PC-9 (cell line): Measurements from ENCODE around the gene SECTM1. TPM values are rescaled to one million over a fixed set of nuclear protein-coding genes. Genes with fewer than 3 reads are reported as not detected.

ENCODE experiments used
- BruUV-seq: library from RNA; stranded (reverse); fragments of 400-500 nt; replicated peaks from 2 replicates; lab custom pipeline; 2021; lab: Mats Ljungman, UMichigan
- CTCF ChIA-PET: fragments of 300-600 bp; sonication (Branson Sonifier 250); formaldehyde crosslinking; loops from one replicate; lab custom pipeline; 2022; ENCODE audit warnings: antibody characterized with exemption; lab: Charles Lee
- POLR2A ChIA-PET: fragments of 300-600 bp; sonication (Branson Sonifier 250); formaldehyde crosslinking; loops from one replicate; lab custom pipeline; 2022; ENCODE audit warnings: antibody characterized with exemption; ENCODE audit not compliant: unreplicated experiment; lab: Charles Lee
- DNase-seq, 2 experiments: peaks; one replicate each; pipeline versions ENCODE4 v3.0.0 to v3.0.0-alpha.2; 2015 to 2022; ENCODE audit warnings: mixed read lengths in 1 of 2
- H2AFZ ChIP-seq: fragments of 200-600 bp; sonication (generic); 2 replicates; pipeline ENCODE4 v1.8.1; 2017; ENCODE audit warnings: antibody characterized with exemption
- H3F3A ChIP-seq: fragments of 200-600 bp; sonication (generic); 2 replicates; pipeline ENCODE4 v1.8.1; 2017; ENCODE audit warnings: antibody characterized with exemption, mild to moderate bottlenecking, low read depth; ENCODE audit not compliant: insufficient read depth
- H3K27ac ChIP-seq: fragments of 200-600 bp; sonication (generic); 2 replicates; pipeline ENCODE4 v1.6.1; 2016; ENCODE audit warnings: mixed run types
- H3K27me3 ChIP-seq: fragments of 200-600 bp; sonication (generic); 2 replicates; pipeline ENCODE4 v1.6.1; 2016; ENCODE audit warnings: low read depth, mixed run types; ENCODE audit not compliant: insufficient read depth
- H3K36me3 ChIP-seq: fragments of 200-600 bp; sonication (generic); 2 replicates; pipeline ENCODE4 v1.6.1; 2016; ENCODE audit warnings: low read depth, mixed run types
- H3K4me1 ChIP-seq: fragments of 200-600 bp; sonication (generic); replicated peaks from 2 replicates; pipeline ENCODE4 v1.6.1; 2016; ENCODE audit warnings: mixed run types; ENCODE audit not compliant: insufficient read depth
- H3K4me2 ChIP-seq: fragments of 200-600 bp; sonication (generic); 2 replicates; pipeline ENCODE4 v1.6.1; 2017; ENCODE audit warnings: mixed run types
- H3K4me3 ChIP-seq: fragments of 200-600 bp; sonication (generic); 2 replicates; pipeline ENCODE4 v1.6.1; 2016; ENCODE audit warnings: mixed run types
- H3K79me2 ChIP-seq: fragments of 200-600 bp; sonication (generic); 2 replicates; pipeline ENCODE4 v1.6.1; 2017; ENCODE audit warnings: low read depth, mixed run types
- H3K9me2 ChIP-seq: fragments of 200-600 bp; sonication (generic); 2 replicates; pipeline ENCODE4 v1.8.1; 2017; ENCODE audit warnings: mild to moderate bottlenecking; ENCODE audit not compliant: insufficient read depth
- H3K9me3 ChIP-seq: fragments of 200-600 bp; sonication (generic); 2 replicates; pipeline ENCODE4 v1.8.1; 2016; ENCODE audit warnings: low read depth; ENCODE audit not compliant: insufficient read depth
- H4K20me1 ChIP-seq: fragments of 200-600 bp; sonication (generic); 2 replicates; pipeline ENCODE4 v1.8.1; 2017; ENCODE audit not compliant: insufficient read depth
- CTCF ChIP-seq: fragments of 200-600 bp; sonication (generic); conservative IDR thresholded peaks from 2 replicates; pipeline ENCODE4 v1.6.1; 2017; ENCODE audit warnings: mixed run types, antibody characterized with exemption, mild to moderate bottlenecking, moderate library complexity
- EZH2 ChIP-seq: fragments of 200-600 bp; sonication (generic); IDR thresholded peaks from 2 replicates; pipeline ENCODE4 v1.8.0; 2017; ENCODE audit warnings: antibody characterized with exemption, low read depth
- intact Hi-C: fragments of 100-400 bp; cut with micrococcal nuclease; formaldehyde crosslinking; loops from one replicate; pipeline ENCODE4 v1.10.0; 2022; ENCODE audit not compliant: unreplicated experiment
- total RNA-seq: library from RNA; stranded (reverse); gene quantifications from 2 replicates; pipeline ENCODE4 v1.2.3, GENCODE V29; 2021

Gene SECTM1
- total RNA-seq, 1 experiment from 2014 or later: 3.6 TPM

DNA sequence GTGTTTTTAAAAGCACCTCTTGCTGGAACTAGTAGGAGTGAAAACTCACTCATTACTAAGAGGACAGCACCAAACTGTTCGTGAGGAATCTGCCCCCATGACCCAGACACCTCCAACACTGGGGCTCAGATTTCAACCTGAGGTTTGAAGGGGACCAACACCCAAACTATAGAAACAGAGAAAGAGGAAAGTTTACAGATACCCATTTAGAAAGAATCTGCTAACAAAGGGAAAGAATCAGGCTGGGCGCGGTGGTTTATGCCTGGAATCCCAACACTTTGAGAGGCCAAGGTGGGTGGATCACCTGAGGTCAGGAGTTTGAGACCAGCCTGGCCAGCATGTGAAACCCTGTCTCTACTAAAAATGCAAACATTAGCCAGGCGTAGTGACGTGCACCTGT lies 56.6 kb downstream of the SECTM1 start:
- CTCF ChIA-PET: no interaction called here

DNA sequence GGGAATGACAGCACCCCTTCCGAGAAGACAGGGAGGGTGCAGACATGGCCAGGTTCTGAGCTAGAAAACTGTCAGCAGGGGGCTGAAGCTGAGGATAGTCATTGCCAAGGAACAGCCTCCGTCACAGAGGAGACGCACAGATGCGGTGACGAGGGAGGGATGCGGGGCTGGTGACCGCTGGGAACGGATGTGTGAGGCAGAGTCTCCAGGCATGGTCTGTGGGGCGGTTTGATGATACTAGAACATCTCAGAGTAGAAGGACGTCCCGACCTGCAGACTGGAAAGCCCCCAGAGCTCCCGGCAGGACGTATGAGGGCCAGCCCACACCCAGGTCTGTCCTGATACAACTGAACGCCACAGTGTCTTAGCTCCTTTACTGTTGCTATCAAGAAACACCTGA lies 58.2 kb downstream of the SECTM1 start:
- H3F3A ChIP-seq: peaks cover 23% of the 10 kb centered on the region; the same call in 1 of the 2 replicates
- intact Hi-C loops: no loop called here
- CTCF ChIA-PET: no interaction called here
- no peak overlapping the region for H2AFZ ChIP-seq
- H3K9me3 ChIP-seq: no peaks in the 10 kb centered on the region
- no TSS peak for BruUV-seq
- POLR2A ChIA-PET: interaction anchor here (0.6 kb wide), 1 partner anchor 21 kb away, joined by 18 read pairs; no protein-coding TSS in a partner anchor
- H3K27me3 ChIP-seq: no peaks in the 10 kb centered on the region
- peaks cover 28% of the 10 kb centered on the region for H3K79me2 ChIP-seq
- DNase-seq: no peak
- H3K9me2 ChIP-seq: no peaks in the 10 kb centered on the region
- no peak overlapping the region for H3K4me3 ChIP-seq
- no peak overlapping the region for H3K4me2 ChIP-seq
- peaks cover 10% of the 10 kb centered on the region for H3K36me3 ChIP-seq
- no peak overlapping the region for H3K27ac ChIP-seq
- peaks cover 23% of the 10 kb centered on the region for H4K20me1 ChIP-seq
- H3K4me1 ChIP-seq: peaks cover 41% of the 10 kb centered on the region
- TF ChIP-seq EZH2 (no peak), CTCF (no peak)

More for the DNA sequence above, 56.6 kb downstream of the SECTM1 start:
- H4K20me1 ChIP-seq: peaks cover 7% of the 10 kb centered on the region
- peaks cover 32% of the 10 kb centered on the region for H3F3A ChIP-seq
- H3K4me2 ChIP-seq: peak overlapping the region; percentile 28
- peaks cover 5% of the 10 kb centered on the region; the same call in 1 of the 2 replicates for H3K36me3 ChIP-seq
- H3K27ac ChIP-seq: peak overlapping the region; percentile 34
- no peaks in the 10 kb centered on the region for H3K9me2 ChIP-seq
- no peaks in the 10 kb centered on the region for H3K27me3 ChIP-seq
- BruUV-seq: no TSS peak
- TF ChIP-seq CTCF (no peak), EZH2 (no peak)
- H3K9me3 ChIP-seq: no peaks in the 10 kb centered on the region
- peaks cover 11% of the 10 kb centered on the region for H3K79me2 ChIP-seq
- intact Hi-C loops: loop anchor here (2.0 kb wide), 1 partner anchor 20 kb away; no protein-coding TSS in a partner anchor
- POLR2A ChIA-PET: no interaction called here
- peaks cover 41% of the 10 kb centered on the region for H3K4me1 ChIP-seq
- DNase-seq: peak; percentile 70 to 85
- H3K4me3 ChIP-seq: no peak overlapping the region
- H2AFZ ChIP-seq: no peak overlapping the region

- BruUV-seq: TSS peak; percentile 37
- no peaks in the 10 kb centered on the region for H3K9me2 ChIP-seq
- peak overlapping the region; percentile 84 for H3K4me2 ChIP-seq
- H3K27ac ChIP-seq: no peak overlapping the region
- H3K4me3 ChIP-seq: peak overlapping the region; percentile 62; the same call in 1 of the 2 replicates
- POLR2A ChIA-PET: interaction anchor here (0.6 to 1.3 kb wide), 2 partner anchors 17 to 18 kb away, joined by 3 to 5 read pairs; no protein-coding TSS in a partner anchor
- H3F3A ChIP-seq: peaks cover 31% of the 10 kb centered on the region; the same call in 1 of the 2 replicates
- CTCF ChIA-PET: interaction anchor here (0.6 kb wide), 1 partner anchor 248 kb away, joined by 6 read pairs; no protein-coding TSS in a partner anchor
- H4K20me1 ChIP-seq: peaks cover 32% of the 10 kb centered on the region
- H3K79me2 ChIP-seq: peaks cover 37% of the 10 kb centered on the region
- intact Hi-C loops: no loop called here
- no peaks in the 10 kb centered on the region for H3K27me3 ChIP-seq
- peaks cover 44% of the 10 kb centered on the region for H3K4me1 ChIP-seq
- peaks cover 10% of the 10 kb centered on the region for H3K36me3 ChIP-seq
- TF ChIP-seq EZH2: no peak
- TF ChIP-seq CTCF: no peak
- no peaks in the 10 kb centered on the region for H3K9me3 ChIP-seq
- no peak for DNase-seq
- H2AFZ ChIP-seq: peak overlapping the region; percentile 66; the same call in 1 of the 2 replicates
These were observed 59.2 kb downstream of the SECTM1 start for GRCh38 chr17:82274134-82275020.
